KMS-11 (cell line): ENCODE results near the gene TAF7L.
"Not testable (repeated sequence)": the region's sequence is repeated elsewhere in the genome, so short reads cannot be mapped to it uniquely, and the experiment has no call there.

Experiments used
- H2AFZ ChIP-seq: fragments of 200-600 bp; sonication (generic); 2 replicates; pipeline ENCODE4 v1.6.1; 2016; ENCODE audit warnings: antibody characterized with exemption, mixed run types, low read depth
- H3K27ac ChIP-seq: fragments of 200-600 bp; sonication (generic); 2 replicates; pipeline ENCODE4 v1.6.1; 2016; ENCODE audit warnings: mild to moderate bottlenecking, mixed run types
- H3K27me3 ChIP-seq: fragments of 200-600 bp; sonication (generic); 2 replicates; pipeline ENCODE4 v1.6.1; 2017; ENCODE audit warnings: mild to moderate bottlenecking, low read depth, mixed run types, moderate library complexity; ENCODE audit not compliant: insufficient read depth
- H3K36me3 ChIP-seq: fragments of 200-600 bp; sonication (generic); 2 replicates; pipeline ENCODE4 v1.6.1; 2017; ENCODE audit warnings: mild to moderate bottlenecking, mixed run types; ENCODE audit not compliant: insufficient read depth
- H3K4me1 ChIP-seq: fragments of 200-600 bp; sonication (generic); 2 replicates; pipeline ENCODE4 v1.6.1; 2016; ENCODE audit warnings: mild to moderate bottlenecking, low read depth, mixed run types; ENCODE audit not compliant: poor library complexity, severe bottlenecking
- H3K4me2 ChIP-seq: fragments of 200-600 bp; sonication (generic); 2 replicates; pipeline ENCODE4 v1.7.0; 2016; ENCODE audit warnings: mild to moderate bottlenecking, mixed run types
- H3K4me3 ChIP-seq: fragments of 200-600 bp; sonication (generic); IDR thresholded peaks from 2 replicates; pipeline ENCODE4 v1.6.1; 2017; ENCODE audit warnings: low read depth, low read length, mixed read lengths; ENCODE audit not compliant: insufficient read depth
- H3K79me2 ChIP-seq: fragments of 200-600 bp; sonication (generic); 2 replicates; pipeline ENCODE4 v1.6.1; 2016; ENCODE audit warnings: low read depth, mixed run types; ENCODE audit not compliant: insufficient read depth
- H3K9ac ChIP-seq: fragments of 200-600 bp; sonication (generic); 2 replicates; pipeline ENCODE4 v1.6.1; 2016; ENCODE audit warnings: mild to moderate bottlenecking, mixed run types
- H4K20me1 ChIP-seq: fragments of 200-600 bp; sonication (generic); 2 replicates; pipeline ENCODE4 v1.6.1; 2016; ENCODE audit warnings: mild to moderate bottlenecking, mixed run types; ENCODE audit not compliant: insufficient read depth
- CTCF ChIP-seq: fragments of 200-600 bp; sonication (generic); conservative IDR thresholded peaks from 2 replicates; pipeline ENCODE4 v1.6.1; 2017; ENCODE audit warnings: low read depth, mild to moderate bottlenecking, antibody characterized with exemption, low read length, moderate library complexity, mixed read lengths

Gene TAF7L

GRCh38 chrX:101290957-101291603 is at the start of gene TAF7L:
TSS of gene TAF7L (minus strand) at chrX:101291334. CDS start at chrX:101287543, 3,791 bp downstream.
- Histone ChIP-seq H2AFZ (no peak within 1 kb of the TSS), H3K36me3 (no peaks in the 10 kb centered on the region), H3K4me2 (no peak within 1 kb of the TSS), H3K79me2 (no peaks in the 10 kb centered on the region), H3K27me3 (no peaks in the 10 kb centered on the region), H3K4me1 (no peaks in the 10 kb centered on the region), H3K4me3 (no peak within 1 kb of the TSS), H3K9ac (no peak within 1 kb of the TSS), H4K20me1 (no peaks in the 10 kb centered on the region), H3K27ac (no peak within 1 kb of the TSS)
- TF ChIP-seq CTCF: no peak

DNA sequence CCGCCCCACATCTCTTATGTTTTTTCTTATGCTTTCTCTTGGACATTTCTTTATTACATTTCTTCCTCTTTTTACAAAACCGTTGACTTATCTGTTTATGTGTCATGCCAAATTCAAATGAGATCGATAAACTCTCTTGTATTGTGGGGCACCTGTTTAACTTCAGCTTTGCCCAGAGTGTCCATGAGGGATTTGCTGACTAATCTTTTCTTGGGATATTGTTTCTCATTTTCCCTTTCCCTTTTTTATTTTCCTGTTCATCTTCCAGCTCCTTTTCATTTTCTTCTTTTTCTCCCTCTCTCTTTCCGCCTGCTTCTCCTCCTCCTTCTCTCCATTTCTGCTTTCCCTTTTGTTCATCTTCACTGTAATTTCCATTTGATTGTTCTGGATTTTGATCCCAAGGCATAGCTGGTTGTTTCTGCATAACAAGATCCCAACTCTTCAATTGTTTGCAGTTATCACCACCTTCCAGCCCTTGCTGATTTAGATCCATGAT is 46.7 kb upstream of the TAF7L start:
- Histone ChIP-seq H3K36me3 (no peaks in the 10 kb centered on the region), H3K9ac (no peak overlapping the region)
- no peak for TF ChIP-seq CTCF

GRCh38 chrX:101334310-101334709 is 43.2 kb upstream of the TAF7L start:
- not testable (repeated sequence) for H3K36me3 ChIP-seq, H3K4me1 ChIP-seq, H3K4me2 ChIP-seq, H3K79me2 ChIP-seq, H3K9ac ChIP-seq, H3K27me3 ChIP-seq, H3K4me3 ChIP-seq, H4K20me1 ChIP-seq, H3K27ac ChIP-seq, H2AFZ ChIP-seq

More for the DNA sequence above, 46.7 kb upstream of the TAF7L start:
- no peak overlapping the region for H2AFZ ChIP-seq
- H3K4me1 ChIP-seq: peaks cover 9% of the 10 kb centered on the region
- H3K4me3 ChIP-seq: no peak overlapping the region
- no peaks in the 10 kb centered on the region for H3K27me3 ChIP-seq
- H3K79me2 ChIP-seq: no peaks in the 10 kb centered on the region
- no peaks in the 10 kb centered on the region for H4K20me1 ChIP-seq
- no peak overlapping the region for H3K27ac ChIP-seq
- no peak overlapping the region for H3K4me2 ChIP-seq

GRCh38 chrX:101326600-101326999 is 35.5 kb upstream of the TAF7L start:
- not testable (repeated sequence) for H3K27ac ChIP-seq, H2AFZ ChIP-seq, H3K4me3 ChIP-seq, H3K36me3 ChIP-seq, H4K20me1 ChIP-seq, H3K4me2 ChIP-seq, H3K4me1 ChIP-seq, H3K9ac ChIP-seq, H3K27me3 ChIP-seq, H3K79me2 ChIP-seq

DNA sequence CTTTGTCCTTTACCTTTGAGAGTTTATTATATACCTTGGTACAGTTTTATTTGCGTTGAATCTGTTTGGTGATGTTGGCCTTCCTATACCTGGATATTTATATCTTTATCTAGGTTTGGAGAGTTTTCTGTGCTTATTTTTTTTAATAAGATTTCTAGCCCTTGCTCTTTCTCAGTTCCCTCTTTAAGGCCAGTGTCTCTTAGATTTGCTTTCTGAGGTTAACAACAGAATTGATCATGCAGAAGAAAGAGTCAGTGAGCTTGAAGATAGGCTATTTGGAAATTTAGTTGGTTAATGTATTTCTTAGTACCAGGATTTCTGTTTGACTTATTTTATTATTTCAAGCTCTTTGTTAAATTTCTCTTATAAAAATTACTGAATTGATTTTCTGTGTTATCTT is 12.7 kb upstream of the TAF7L start:
- no peak overlapping the region for H3K27ac ChIP-seq
- no peaks in the 10 kb centered on the region for H3K4me1 ChIP-seq
- no peak overlapping the region for H3K4me2 ChIP-seq
- no peak overlapping the region for H3K9ac ChIP-seq
- H3K79me2 ChIP-seq: no peaks in the 10 kb centered on the region
- no peak overlapping the region for H2AFZ ChIP-seq
- no peaks in the 10 kb centered on the region for H3K36me3 ChIP-seq
- TF ChIP-seq CTCF: no peak
- H4K20me1 ChIP-seq: no peaks in the 10 kb centered on the region
- H3K4me3 ChIP-seq: no peak overlapping the region
- no peaks in the 10 kb centered on the region for H3K27me3 ChIP-seq

DNA sequence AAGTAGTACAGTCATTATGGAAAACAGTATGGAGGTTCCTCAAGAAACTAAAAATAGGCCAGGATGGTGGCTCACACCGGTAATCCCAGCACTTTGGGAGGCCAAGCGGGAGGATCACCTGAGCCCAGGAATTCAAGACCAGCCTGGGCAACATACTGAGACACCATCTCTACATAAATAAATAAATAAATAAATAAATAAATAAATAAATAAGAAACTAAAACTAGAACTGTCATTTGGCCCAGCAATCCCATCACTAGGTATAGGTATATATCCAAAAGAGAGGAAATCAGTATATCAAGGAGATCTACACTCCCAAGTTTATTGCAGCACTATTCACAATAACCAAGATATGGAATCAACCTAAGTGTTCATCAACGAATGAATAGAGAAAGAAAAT is 4.5 kb upstream of the TAF7L start:
- H3K4me3 ChIP-seq, H3K9ac ChIP-seq, H3K36me3 ChIP-seq, H3K4me2 ChIP-seq, H3K79me2 ChIP-seq, H3K27ac ChIP-seq, H3K4me1 ChIP-seq, H3K27me3 ChIP-seq, H2AFZ ChIP-seq, H4K20me1 ChIP-seq: not testable (repeated sequence)
